T-cell (primary cell): ENCODE measurements around the gene FRYL. TPM values are rescaled to one million over a fixed set of nuclear protein-coding genes. Genes with fewer than 3 reads are reported as not detected.

ENCODE experiments used
- ATAC-seq, 4 experiments: fragments of 200-7000 bp in 3 of 4; fragments of 150-1000 bp in 1 of 4; cut with Tn5 transposase; replicated peaks in 1 of 4; 1 replicate in 3 of 4; 2 replicates in 1 of 4; pipeline ENCODE4 v1.10.0; 2021; ENCODE audit warnings: moderate library complexity in 3 of 4, mild to moderate bottlenecking in 2 of 4, moderate number of reproducible peaks in 1 of 4
- CTCF ChIA-PET, 2 donors: fragments of 300-600 bp; sonication (Branson Sonifier 250); formaldehyde crosslinking; loops; one replicate each; lab custom pipeline; 2022; ENCODE audit warnings: antibody characterized with exemption in 2 of 2; lab: Charles Lee
- POLR2A ChIA-PET, 2 donors: fragments of 300-600 bp; sonication (Branson Sonifier 250); formaldehyde crosslinking; loops; one replicate each; lab custom pipeline; 2022; ENCODE audit warnings: antibody characterized with exemption in 2 of 2; lab: Charles Lee
- DNase-seq, 35 experiments: peaks; one replicate each; pipeline versions ENCODE4 v3.0.0 to v3.0.0-alpha.2; 2013 to 2023
- H3K27ac ChIP-seq: one replicate; pipeline ENCODE4 v1.5.1; 2013; ENCODE audit warnings: low read length
- H3K27me3 ChIP-seq, 2 experiments: replicated peaks in 1 of 2; 1 replicate in 1 of 2; 2 replicates in 1 of 2; pipeline versions ENCODE4 v1.6.1 to v1.7.0; 2013; ENCODE audit warnings: low read length in 1 of 2, mixed read lengths in 1 of 2; ENCODE audit not compliant: control insufficient read depth in 2 of 2, insufficient read depth in 2 of 2; ENCODE audit errors: extremely low read depth in 1 of 2
- H3K36me3 ChIP-seq, 2 donors: 1 replicate in 1 of 2; 2 replicates in 1 of 2; pipeline versions ENCODE4 v1.6.1 to v1.7.0; 2013; ENCODE audit warnings: low read length in 1 of 2; ENCODE audit not compliant: control insufficient read depth in 2 of 2, insufficient read depth in 1 of 2; ENCODE audit errors: extremely low read depth in 1 of 2
- H3K4me1 ChIP-seq, 2 experiments: 1 replicate in 1 of 2; 2 replicates in 1 of 2; pipeline versions ENCODE4 v1.6.1 to v1.7.0; 2013; ENCODE audit warnings: low read length in 2 of 2, mixed read lengths in 1 of 2; ENCODE audit not compliant: insufficient read depth in 2 of 2, control insufficient read depth in 1 of 2; ENCODE audit errors: extremely low read depth in 1 of 2
- H3K4me3 ChIP-seq, 2 donors: 1 replicate in 1 of 2; 2 replicates in 1 of 2; pipeline versions ENCODE4 v1.5.1 to v1.7.0; 2013; ENCODE audit warnings: mild to moderate bottlenecking in 2 of 2, low read length in 1 of 2, moderate library complexity in 1 of 2; ENCODE audit not compliant: control insufficient read depth in 1 of 2; ENCODE audit errors: extremely low read depth in 1 of 2
- H3K9me3 ChIP-seq: 2 replicates; pipeline ENCODE4 v1.7.0; 2013
- H3K27ac Mint-ChIP-seq, 2 donors: one replicate each; pipeline ENCODE4 v1.8.0; 2020 to 2021; ENCODE audit warnings: mild to moderate bottlenecking in 2 of 2, mixed read lengths in 2 of 2
- H3K27me3 Mint-ChIP-seq, 2 donors: one replicate each; pipeline ENCODE4 v1.8.0; 2021 to 2022; ENCODE audit warnings: mixed read lengths in 2 of 2
- H3K36me3 Mint-ChIP-seq: one replicate; pipeline ENCODE4 v1.8.0; 2021; ENCODE audit warnings: mixed read lengths
- H3K4me1 Mint-ChIP-seq, 3 donors: one replicate each; pipeline ENCODE4 v1.8.0; 2020 to 2022; ENCODE audit warnings: mixed read lengths in 3 of 3, mild to moderate bottlenecking in 1 of 3
- H3K4me3 Mint-ChIP-seq, 3 donors: one replicate each; pipeline ENCODE4 v1.8.0; 2020 to 2022; ENCODE audit warnings: mild to moderate bottlenecking in 3 of 3, mixed read lengths in 3 of 3, moderate library complexity in 3 of 3
- H3K9me3 Mint-ChIP-seq, 3 donors: one replicate each; pipeline ENCODE4 v1.8.0; 2020 to 2022; ENCODE audit warnings: mixed read lengths in 3 of 3
- WGBS: methylation state at CpG from one replicate; pipeline ENCODE4 v1.1.5; 2013; ENCODE audit warnings: missing lambda C conversion rate; ENCODE audit not compliant: insufficient coverage; 5-methylcytosine and 5-hydroxymethylcytosine counted together
- total RNA-seq, 35 experiments: library from RNA in 6 of 35; stranded (reverse) in 6 of 35; fragments of 120-200 nt in 1 of 35; gene quantifications; one replicate each; pipeline versions ENCODE4 v1.2.1 to v1.2.4 and lab custom pipeline; 2013 to 2026

FRYL gene
- total RNA-seq, 5 donors from 2014 or later (not counting 1 experiment from before 2014, with no cell fraction given) = 86.3 to 143 (median 111) TPM

DNA sequence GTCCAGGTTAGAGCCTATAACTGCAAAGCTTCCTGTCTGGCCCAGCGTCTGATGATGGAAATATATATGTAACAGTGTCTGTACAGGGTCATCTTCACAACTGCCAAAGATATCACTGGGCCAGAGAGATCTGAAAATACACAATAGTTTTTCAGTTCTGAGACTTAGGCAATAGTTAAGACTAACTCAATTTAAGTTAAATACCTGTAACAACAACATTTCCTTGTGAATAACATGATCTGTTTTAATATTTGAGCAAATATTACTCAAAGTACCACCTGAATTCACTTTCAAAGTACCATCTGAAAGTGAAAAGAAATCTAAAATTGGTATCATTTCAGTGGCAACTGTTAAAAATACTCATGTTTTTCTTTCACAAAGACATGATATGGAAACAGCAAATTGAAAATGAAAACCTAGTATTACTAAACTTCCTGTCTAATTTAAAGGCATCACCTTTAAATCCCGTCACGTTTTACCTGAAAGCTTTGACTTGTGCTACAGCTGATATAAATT lies 280.5 kb downstream of the FRYL start:
- Mint-ChIP-seq H3K9me3 (no peaks in the 10 kb centered on the region), H3K4me3 (no peak overlapping the region), H3K27ac (no peak overlapping the region), H3K36me3 (peaks cover 26% of the 10 kb centered on the region), H3K27me3 (no peaks in the 10 kb centered on the region), H3K4me1 (peaks cover 0 to 3% (median 0%) of the 10 kb centered on the region in 3 donors)
- H3K4me3 ChIP-seq = no peak overlapping the region
- no peak for DNase-seq
- ChIA-PET CTCF (interaction anchor here in 1 of 2 donors (0.6 kb wide), 1 partner anchor 26 kb away, joined by 3 read pairs; no protein-coding TSS in a partner anchor), POLR2A (no interaction called here)
- 20% methylated on average over 1 of the region's 3 CpGs for WGBS
- H3K4me1 ChIP-seq = no peaks in the 10 kb centered on the region
- H3K36me3 ChIP-seq = peaks cover 0 to 38% of the 10 kb centered on the region in 2 donors
- ATAC-seq = no peak
- H3K27me3 ChIP-seq = no peaks in the 10 kb centered on the region
- H3K9me3 ChIP-seq = no peaks in the 10 kb centered on the region
- H3K27ac ChIP-seq = no peak overlapping the region

DNA sequence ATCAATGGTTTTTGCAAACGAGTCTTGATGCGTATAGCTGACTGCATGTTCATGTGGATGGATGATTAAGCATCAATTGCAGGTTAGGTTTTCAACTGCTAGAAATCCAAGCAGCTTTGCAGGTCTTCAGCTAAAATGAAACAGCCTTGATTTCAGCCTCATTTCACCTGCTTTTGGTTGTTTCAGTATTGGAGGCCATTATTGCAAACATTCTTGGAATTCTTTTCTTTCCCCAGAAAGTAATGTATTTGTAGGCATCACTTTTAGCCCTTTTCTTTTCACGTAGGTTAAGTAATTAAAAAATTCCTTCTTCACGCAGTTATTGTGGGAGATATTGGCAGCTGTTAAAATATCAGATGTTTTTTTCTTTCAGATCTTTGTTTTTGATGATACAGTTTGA lies 281.2 kb downstream of the FRYL start:
- Histone ChIP-seq H3K4me1 (no peaks in the 10 kb centered on the region), H3K4me3 (no peak overlapping the region), H3K27me3 (no peaks in the 10 kb centered on the region), H3K36me3 (peaks cover 0 to 33% of the 10 kb centered on the region in 2 donors), H3K9me3 (no peaks in the 10 kb centered on the region), H3K27ac (no peak overlapping the region)
- peaks cover 26% of the 10 kb centered on the region for H3K36me3 Mint-ChIP-seq
- peaks cover 0 to 3% (median 0%) of the 10 kb centered on the region in 3 donors for H3K4me1 Mint-ChIP-seq
- DNase-seq (no peak), ATAC-seq (no peak)
- ChIA-PET POLR2A (no interaction called here), CTCF (no interaction called here)
- no peaks in the 10 kb centered on the region for H3K27me3 Mint-ChIP-seq
- H3K27ac Mint-ChIP-seq = no peak overlapping the region
- H3K4me3 Mint-ChIP-seq = no peak overlapping the region
- H3K9me3 Mint-ChIP-seq = no peaks in the 10 kb centered on the region
- no CpG with 5 or more reads among the region's 4 CpGs for WGBS

DNA sequence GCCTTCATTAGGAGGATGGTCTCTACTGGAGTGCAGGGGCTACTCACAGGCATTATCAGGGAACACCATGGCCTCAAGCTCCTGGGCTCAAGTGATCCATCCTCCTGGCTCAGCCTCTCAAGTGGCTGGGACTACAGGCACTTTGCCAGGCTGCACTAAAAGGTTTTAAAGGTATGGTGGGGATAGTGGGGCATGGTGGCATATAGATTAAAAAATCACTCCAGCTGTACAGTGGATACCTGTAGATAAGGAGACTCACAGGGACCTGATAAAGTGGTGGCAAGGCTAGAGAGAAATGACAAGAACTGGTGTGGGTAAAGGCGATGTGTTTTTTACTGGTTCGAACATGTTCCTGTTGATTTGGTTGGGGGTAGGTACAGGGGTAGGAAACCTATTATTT lies 284.1 kb downstream of the FRYL start:
- no peak overlapping the region for H3K27ac Mint-ChIP-seq
- H3K4me1 ChIP-seq = peaks cover 0 to 5% of the 10 kb centered on the region in 2 experiments
- H3K4me3 ChIP-seq = no peak overlapping the region
- no peak for DNase-seq
- H3K4me3 Mint-ChIP-seq = no peak overlapping the region
- no peak overlapping the region for H3K27ac ChIP-seq
- CTCF ChIA-PET = no interaction called here
- ATAC-seq = no peak
- peaks cover 2 to 10% of the 10 kb centered on the region in 2 experiments for H3K27me3 ChIP-seq
- POLR2A ChIA-PET = no interaction called here
- no peaks in the 10 kb centered on the region for H3K4me1 Mint-ChIP-seq
- H3K9me3 ChIP-seq = no peaks in the 10 kb centered on the region
- peaks cover 0 to 26% of the 10 kb centered on the region in 2 donors for H3K36me3 ChIP-seq
- no peaks in the 10 kb centered on the region for H3K9me3 Mint-ChIP-seq
- no CpG with 5 or more reads among the region's 2 CpGs for WGBS
- H3K27me3 Mint-ChIP-seq = peaks cover 7 to 14% of the 10 kb centered on the region in 2 donors
- H3K36me3 Mint-ChIP-seq = peaks cover 17% of the 10 kb centered on the region

DNA sequence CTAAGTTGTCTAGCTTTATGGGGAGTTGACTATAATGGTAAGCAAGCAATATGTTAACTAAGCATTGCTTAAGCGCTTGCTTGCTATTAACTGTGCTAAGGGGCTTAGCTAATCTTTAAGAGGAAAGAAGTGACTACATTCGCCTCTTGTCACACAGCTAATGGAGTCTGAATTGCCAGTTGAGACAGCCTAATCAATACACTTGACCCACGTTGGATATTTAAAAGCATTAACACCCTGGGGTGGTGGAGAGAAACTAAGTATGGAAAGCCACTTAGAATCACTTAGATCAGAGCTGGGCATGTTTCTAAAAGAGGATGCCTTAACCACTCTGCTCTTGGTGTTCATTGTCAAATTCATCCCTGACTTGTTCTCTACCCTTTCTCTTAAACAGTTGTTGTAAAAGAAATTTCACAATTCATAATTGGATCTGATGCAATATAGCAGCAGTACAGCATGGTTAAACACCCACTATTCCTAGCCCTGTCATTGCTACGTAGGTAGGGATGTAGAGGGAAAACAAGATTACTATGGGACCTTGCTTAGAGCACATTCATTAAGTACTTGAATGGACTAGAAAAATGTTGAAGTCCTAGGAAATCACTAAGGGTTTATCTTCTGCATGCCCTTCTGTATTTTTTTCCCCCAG lies 286.5 kb downstream of the FRYL start:
- no peak overlapping the region for H3K27ac Mint-ChIP-seq
- ATAC-seq (no peak), DNase-seq (no peak)
- ChIA-PET POLR2A (no interaction called here), CTCF (no interaction called here)
- peaks cover 0 to 2% (median 0%) of the 10 kb centered on the region in 3 donors for H3K4me1 Mint-ChIP-seq
- H3K4me3 ChIP-seq = no peak overlapping the region
- no peaks in the 10 kb centered on the region for H3K9me3 ChIP-seq
- WGBS = no CpG with 5 or more reads among the region's 4 CpGs
- peaks cover 7% of the 10 kb centered on the region for H3K36me3 Mint-ChIP-seq
- H3K9me3 Mint-ChIP-seq = no peaks in the 10 kb centered on the region
- H3K27me3 Mint-ChIP-seq = peaks cover 12 to 28% of the 10 kb centered on the region in 2 donors
- H3K4me1 ChIP-seq = peaks cover 0 to 10% of the 10 kb centered on the region in 2 experiments
- H3K27ac ChIP-seq = no peak overlapping the region
- peaks cover 0 to 10% of the 10 kb centered on the region in 2 donors for H3K36me3 ChIP-seq
- no peak overlapping the region for H3K4me3 Mint-ChIP-seq
- H3K27me3 ChIP-seq = peaks cover 2 to 17% of the 10 kb centered on the region in 2 experiments

DNA sequence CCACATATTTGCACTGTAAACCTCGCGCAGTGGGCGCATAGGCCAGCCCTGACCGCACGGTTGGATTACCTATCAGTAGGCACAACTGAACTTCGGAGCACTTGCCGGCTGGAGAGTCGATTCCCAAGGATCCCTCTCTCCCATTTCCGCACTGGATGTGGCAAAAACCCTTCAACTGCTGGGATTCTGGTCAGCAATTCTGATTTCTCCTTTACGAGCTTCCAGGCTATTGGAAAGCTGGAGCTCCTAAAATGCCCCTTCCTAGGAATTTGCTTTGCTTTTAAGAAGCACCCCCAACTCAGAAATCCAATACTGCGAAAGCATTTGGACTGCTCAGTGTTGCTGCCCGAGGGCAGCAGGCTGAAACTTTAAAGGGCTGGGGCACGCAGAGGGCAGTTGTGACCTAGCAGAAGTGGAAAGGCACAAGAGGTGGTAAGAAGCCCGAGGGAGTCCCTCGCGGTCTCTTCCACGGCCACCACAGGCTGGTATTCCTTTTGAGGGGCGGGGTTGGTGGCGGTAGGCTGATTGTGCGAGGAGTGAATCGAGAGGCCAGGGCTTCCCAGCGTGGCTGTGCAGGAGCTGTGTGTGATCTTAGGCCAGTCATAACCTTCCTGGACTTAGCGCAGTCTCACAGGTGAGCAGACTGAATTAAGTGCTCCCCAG lies 288.4 kb downstream of the FRYL start:
- H3K27ac ChIP-seq = no peak overlapping the region
- peak overlapping the region; percentile 20 to 21 (median 21) for H3K4me3 Mint-ChIP-seq
- peaks cover 0 to 2% (median 0%) of the 10 kb centered on the region in 3 donors for H3K4me1 Mint-ChIP-seq
- ChIA-PET POLR2A (interaction anchor here in 1 of 2 donors (0.6 kb wide), 1 partner anchor 990 kb away, joined by 3 read pairs; no protein-coding TSS in a partner anchor), CTCF (interaction anchor here in 1 of 2 donors (0.5 to 0.6 kb wide), 2 partner anchors 89 to 350 kb away, joined by 3 read pairs; no protein-coding TSS in a partner anchor)
- peak overlapping the region in 1 of 2 donors; percentile 57 for H3K4me3 ChIP-seq
- H3K4me1 ChIP-seq = peaks cover 0 to 10% of the 10 kb centered on the region in 2 experiments
- WGBS = 68% methylated on average over 16 of the region's 23 CpGs
- H3K9me3 Mint-ChIP-seq = no peaks in the 10 kb centered on the region
- peaks cover 6% of the 10 kb centered on the region for H3K36me3 Mint-ChIP-seq
- no peak for ATAC-seq
- peaks cover 23 to 44% of the 10 kb centered on the region in 2 donors for H3K27me3 Mint-ChIP-seq
- H3K9me3 ChIP-seq = no peaks in the 10 kb centered on the region
- H3K27ac Mint-ChIP-seq = no peak overlapping the region
- H3K27me3 ChIP-seq = peaks cover 7 to 23% of the 10 kb centered on the region in 2 experiments
- DNase-seq = no peak
- H3K36me3 ChIP-seq = no peaks in the 10 kb centered on the region
